Measurements from ENCODE around the gene GPR108.

- TF ChIP-seq CTCF (conservative IDR thresholded peaks at IDR 0.05; ENCODE audit: low read length) (no peak), EZH2phosphoT487 (IDR thresholded peaks at IDR 0.05; ENCODE audit: borderline replicate concordance) (no peak)
These were observed 13.8 kb upstream of the GPR108 start for GRCh38 chr19:6751189-6751588.
